ENCODE results near the gene GADD45A. TPM values are rescaled to one million over a fixed set of nuclear protein-coding genes. Genes with fewer than 3 reads are reported as not detected.

The GADD45A gene, protein sequence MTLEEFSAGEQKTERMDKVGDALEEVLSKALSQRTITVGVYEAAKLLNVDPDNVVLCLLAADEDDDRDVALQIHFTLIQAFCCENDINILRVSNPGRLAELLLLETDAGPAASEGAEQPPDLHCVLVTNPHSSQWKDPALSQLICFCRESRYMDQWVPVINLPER
- total RNA-seq (2022; extraction: Qiagen RNA extraction) = 70.6 to 94.8 TPM (median 84.8 TPM) in 5 replicates

DNA sequence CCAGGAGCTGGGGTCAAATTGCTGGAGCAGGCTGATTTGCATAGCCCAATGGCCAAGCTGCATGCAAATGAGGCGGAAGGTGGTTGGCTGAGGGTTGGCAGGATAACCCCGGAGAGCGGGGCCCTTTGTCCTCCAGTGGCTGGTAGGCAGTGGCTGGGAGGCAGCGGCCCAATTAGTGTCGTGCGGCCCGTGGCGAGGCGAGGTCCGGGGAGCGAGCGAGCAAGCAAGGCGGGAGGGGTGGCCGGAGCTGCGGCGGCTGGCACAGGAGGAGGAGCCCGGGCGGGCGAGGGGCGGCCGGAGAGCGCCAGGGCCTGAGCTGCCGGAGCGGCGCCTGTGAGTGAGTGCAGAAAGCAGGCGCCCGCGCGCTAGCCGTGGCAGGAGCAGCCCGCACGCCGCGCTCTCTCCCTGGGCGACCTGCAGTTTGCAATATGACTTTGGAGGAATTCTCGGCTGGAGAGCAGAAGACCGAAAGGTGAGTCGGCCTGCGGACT lies at the start of gene GADD45A:
TSS of gene GADD45A (plus strand) at position 135 of the 491 bp plus-strand sequence. CDS start at position 429, 294 bp downstream.

Other genes starting within 250 kb of the GADD45A start
- 54.0 to 82.8 TPM (median 65.1 TPM) in 5 replicates for gene GNG12, start 148.3 kb downstream of the GADD45A start, total RNA-seq (2022; extraction: Qiagen RNA extraction)